Omental fat pad (tissue), 4 donors: ENCODE results near the gene CNTN6. TPM values are rescaled to one million over a fixed set of nuclear protein-coding genes. Genes with fewer than 3 reads are reported as not detected.

Experiments used
- ATAC-seq: fragments of 150-250 bp; one replicate; pipeline ENCODE4 v1.9.1; 2016; ENCODE audit warnings: mild to moderate bottlenecking, moderate library complexity; ENCODE audit not compliant: low FRiP score
- DNase-seq: peaks from one replicate; pipeline ENCODE4 v3.0.0-alpha.2; 2019; ENCODE audit warnings: low spot score
- CTCF ChIP-seq, 3 donors: fragments of 450-650 bp; IDR thresholded peaks; one replicate each; pipeline ENCODE4 v1.5.1; 2016 to 2017; ENCODE audit warnings: antibody characterized with exemption in 3 of 3, mild to moderate bottlenecking in 3 of 3, moderate library complexity in 2 of 3
- total RNA-seq, 4 donors: library from RNA; depleted of rRNA; stranded (reverse); fragments of >200 nt; gene quantifications; one replicate each; pipeline ENCODE4 v1.1.0, GENCODE V29; 2016

CNTN6 gene
- total RNA-seq, 4 donors from 2014 or later = 1.0 TPM; not detected in 3

DNA sequence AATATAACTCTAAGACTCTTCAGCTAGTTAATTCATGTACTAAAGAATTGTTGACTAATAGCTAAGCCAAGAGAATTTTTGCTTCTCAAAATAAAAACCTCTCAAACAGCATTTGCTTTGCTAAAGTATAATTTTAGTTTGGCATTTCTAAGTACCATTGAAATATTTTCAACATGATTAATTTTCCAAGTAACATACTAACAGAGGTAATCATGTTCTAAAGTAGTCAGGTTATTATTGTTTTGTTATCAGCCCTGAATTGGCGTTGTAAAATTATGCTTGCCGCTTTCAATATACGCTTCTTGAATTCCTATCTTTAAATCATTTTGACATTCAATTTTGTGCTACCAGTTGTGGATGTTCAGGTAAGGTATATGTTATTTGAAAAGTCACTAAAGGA lies 134.3 kb downstream of the CNTN6 start:
- ATAC-seq (no peak), DNase-seq (no peak)
- no peak for TF ChIP-seq CTCF (IDR thresholded peaks at IDR 0.05)

GRCh38 chr3:1228289-1228688 lies 135.5 kb downstream of the CNTN6 start:
- TF ChIP-seq CTCF (IDR thresholded peaks at IDR 0.05) = no peak
- DNase-seq = no peak
- ATAC-seq = no peak

GRCh38 chr3:1230920-1231319 lies 138.1 kb downstream of the CNTN6 start:
- no peak for TF ChIP-seq CTCF (IDR thresholded peaks at IDR 0.05)
- DNase-seq = no peak
- no peak for ATAC-seq

GRCh38 chr3:1232276-1232675 lies 139.5 kb downstream of the CNTN6 start:
- ATAC-seq (no peak), DNase-seq (no peak)
- no peak for TF ChIP-seq CTCF (IDR thresholded peaks at IDR 0.05)

GRCh38 chr3:1235526-1236120 lies 142.8 kb downstream of the CNTN6 start:
- DNase-seq (no peak), ATAC-seq (no peak)
- TF ChIP-seq CTCF (IDR thresholded peaks at IDR 0.05) = no peak

GRCh38 chr3:1251282-1252060 lies 158.6 kb downstream of the CNTN6 start:
- no peak for TF ChIP-seq CTCF (IDR thresholded peaks at IDR 0.05)
- DNase-seq = no peak
- ATAC-seq = peak; percentile 92

GRCh38 chr3:1252061-1252430 lies 159.2 kb downstream of the CNTN6 start:
- DNase-seq (no peak), ATAC-seq (no peak)
- TF ChIP-seq CTCF (IDR thresholded peaks at IDR 0.05) = no peak
